Neural crest cell (in vitro differentiated cells): ENCODE data around the gene SLC6A1. TPM values are rescaled to one million over a fixed set of nuclear protein-coding genes. Genes with fewer than 3 reads are reported as not detected.

Experiments
- DNase-seq: peaks from one replicate; pipeline ENCODE4 v3.0.0; 2021; ENCODE audit warnings: low read depth, mixed read lengths, low spot score
- H3K27ac Mint-ChIP-seq: one replicate; pipeline ENCODE4 v1.8.0; 2021; ENCODE audit warnings: mild to moderate bottlenecking, mixed read lengths; ENCODE audit not compliant: unreplicated experiment
- H3K27me3 Mint-ChIP-seq: 2 replicates; pipeline ENCODE4 v1.8.0; 2021; ENCODE audit warnings: low read depth, mild to moderate bottlenecking, mixed read lengths
- H3K36me3 Mint-ChIP-seq: 2 replicates; pipeline ENCODE4 v1.8.0; 2021; ENCODE audit warnings: low read depth, mild to moderate bottlenecking, mixed read lengths
- H3K4me1 Mint-ChIP-seq: 2 replicates; pipeline ENCODE4 v1.8.0; 2021; ENCODE audit warnings: mixed read lengths
- H3K4me3 Mint-ChIP-seq: one replicate; pipeline ENCODE4 v1.8.0; 2021; ENCODE audit warnings: mild to moderate bottlenecking, mixed read lengths
- H3K9me3 Mint-ChIP-seq: 2 replicates; pipeline ENCODE4 v1.8.0; 2021; ENCODE audit warnings: mixed read lengths
- CTCF ChIP-seq: fragments of 200-600 bp; sonication (generic); conservative IDR thresholded peaks from 2 replicates; pipeline ENCODE4 v1.5.0; 2021; ENCODE audit warnings: antibody characterized with exemption, mild to moderate bottlenecking
- total RNA-seq: library from RNA; stranded (reverse); gene quantifications from 2 replicates; pipeline ENCODE4 v1.2.1, GENCODE V29; 2021

Gene SLC6A1
- total RNA-seq, 1 donor from 2014 or later = 0.42 TPM

GRCh38 chr3:10972072-10972782 lies 20.3 kb upstream of the SLC6A1 start:
- Mint-ChIP-seq H3K4me1 (peaks cover 9% of the 10 kb centered on the region), H3K36me3 (no peaks in the 10 kb centered on the region)

DNA sequence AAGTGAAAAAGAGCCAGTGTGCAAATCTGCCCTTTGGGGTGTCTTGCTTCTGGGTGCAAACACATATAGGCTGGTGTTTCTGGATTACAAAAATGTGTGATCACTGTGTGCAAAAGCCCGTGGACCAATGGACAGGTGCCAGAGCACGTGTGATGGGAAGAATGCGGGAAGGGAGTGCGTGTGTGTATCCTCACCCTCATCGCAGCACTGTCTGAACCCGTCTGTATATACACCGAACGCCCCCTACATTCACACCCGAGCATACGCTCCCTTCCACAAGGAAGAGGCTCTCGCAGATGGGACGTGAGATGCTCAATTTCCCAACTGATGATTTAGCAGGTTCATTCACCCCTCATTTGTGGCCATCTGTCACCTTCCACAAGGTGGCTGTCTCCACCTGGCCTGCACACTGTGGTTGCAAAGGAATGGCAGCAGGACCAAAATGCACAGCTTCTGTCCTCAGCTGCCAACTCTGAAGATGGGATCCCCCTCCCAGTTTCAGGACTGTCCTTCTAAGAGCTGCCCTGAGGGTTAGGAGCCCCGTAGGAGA lies 19.4 kb upstream of the SLC6A1 start:
- Mint-ChIP-seq H3K4me3 (no peak overlapping the region), H3K27me3 (peaks cover 56% of the 10 kb centered on the region), H3K9me3 (no peaks in the 10 kb centered on the region), H3K4me1 (peaks cover 12% of the 10 kb centered on the region), H3K27ac (no peak overlapping the region), H3K36me3 (no peaks in the 10 kb centered on the region)
- no peak for DNase-seq
- TF ChIP-seq CTCF = no peak

More at GRCh38 chr3:10972072-10972782, 20.3 kb upstream of the SLC6A1 start:
- Mint-ChIP-seq H3K4me3 (no peak overlapping the region), H3K27ac (peak overlapping the region; percentile 81), H3K9me3 (no peaks in the 10 kb centered on the region), H3K27me3 (peaks cover 59% of the 10 kb centered on the region)
- TF ChIP-seq CTCF = no peak
- no peak for DNase-seq

GRCh38 chr3:10974131-10974530 lies 18.4 kb upstream of the SLC6A1 start:
- no peak overlapping the region for H3K4me3 Mint-ChIP-seq
- no peaks in the 10 kb centered on the region for H3K36me3 Mint-ChIP-seq
- no peak overlapping the region for H3K27ac Mint-ChIP-seq
- H3K27me3 Mint-ChIP-seq = peaks cover 55% of the 10 kb centered on the region
- H3K9me3 Mint-ChIP-seq = no peaks in the 10 kb centered on the region
- no peak for TF ChIP-seq CTCF
- no peak for DNase-seq
- peaks cover 7% of the 10 kb centered on the region for H3K4me1 Mint-ChIP-seq

- Mint-ChIP-seq H3K36me3 (no peaks in the 10 kb centered on the region), H3K27me3 (peaks cover 52% of the 10 kb centered on the region), H3K9me3 (no peaks in the 10 kb centered on the region), H3K27ac (no peak overlapping the region), H3K4me3 (no peak overlapping the region), H3K4me1 (peaks cover 7% of the 10 kb centered on the region)
- TF ChIP-seq CTCF = no peak
- no peak for DNase-seq
Observed at GRCh38 chr3:10974746-10975375, 17.7 kb upstream of the SLC6A1 start.

DNA sequence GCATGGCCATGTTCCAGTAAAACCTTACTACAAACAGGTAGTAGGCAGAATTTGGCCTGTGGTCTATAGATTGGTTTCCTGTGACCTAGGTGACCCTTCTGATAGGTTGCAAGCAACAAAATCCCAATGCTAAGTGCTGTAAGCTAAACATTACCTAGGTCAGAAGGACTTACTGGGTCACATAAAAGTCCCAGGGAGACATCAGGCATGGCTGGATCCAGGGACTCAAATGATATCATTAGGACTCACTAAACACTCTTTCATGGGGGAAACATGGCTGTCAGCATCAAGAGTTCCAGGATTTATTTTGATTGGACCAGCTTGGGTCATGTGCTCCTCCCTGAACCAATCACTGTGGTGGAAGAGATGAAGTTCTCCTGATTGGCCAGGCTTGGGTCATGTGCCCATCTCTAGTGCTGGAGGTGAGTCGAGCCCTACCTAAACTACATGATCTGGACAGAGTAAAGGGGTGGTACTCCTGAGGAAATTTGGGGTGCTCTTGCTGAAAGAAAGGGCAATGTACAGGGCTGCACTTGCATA lies 16.8 kb upstream of the SLC6A1 start:
- no peaks in the 10 kb centered on the region for H3K36me3 Mint-ChIP-seq
- peaks cover 7% of the 10 kb centered on the region for H3K4me1 Mint-ChIP-seq
- no peak for TF ChIP-seq CTCF

More for the DNA sequence above, 16.8 kb upstream of the SLC6A1 start:
- Mint-ChIP-seq H3K27ac (no peak overlapping the region), H3K27me3 (peaks cover 53% of the 10 kb centered on the region), H3K4me3 (no peak overlapping the region), H3K9me3 (no peaks in the 10 kb centered on the region)
- no peak for DNase-seq
